Smooth muscle cell (in vitro differentiated cells): ENCODE results near the gene TTC4. TPM values are rescaled to one million over a fixed set of nuclear protein-coding genes. Genes with fewer than 3 reads are reported as not detected.

Experiments
- DNase-seq: peaks from one replicate; lab custom pipeline; 2025; ENCODE audit not compliant: unreplicated experiment; lab: John Stamatoyannopoulos, UW
- H2AFZ ChIP-seq: fragments of 200-600 bp; sonication (generic); 2 replicates; pipeline ENCODE4 v1.6.0; 2016; ENCODE audit warnings: antibody characterized with exemption, low read depth, mild to moderate bottlenecking
- H3F3A ChIP-seq: fragments of 200-600 bp; sonication (generic); 2 replicates; pipeline ENCODE4 v1.6.0; 2017; ENCODE audit warnings: antibody characterized with exemption, low read depth
- H3K27ac ChIP-seq: fragments of 200-600 bp; sonication (generic); 2 replicates; pipeline ENCODE4 v1.5.1; 2016; ENCODE audit warnings: low read depth, mild to moderate bottlenecking
- H3K27me3 ChIP-seq: fragments of 200-600 bp; sonication (generic); 2 replicates; pipeline ENCODE4 v1.6.1; 2016; ENCODE audit warnings: low read depth, mild to moderate bottlenecking
- H3K36me3 ChIP-seq: fragments of 200-600 bp; sonication (generic); 2 replicates; pipeline ENCODE4 v1.5.1; 2016; ENCODE audit warnings: low read depth
- H3K4me1 ChIP-seq: fragments of 200-600 bp; sonication (generic); 2 replicates; pipeline ENCODE4 v1.5.1; 2016; ENCODE audit warnings: low read depth
- H3K4me2 ChIP-seq: fragments of 200-600 bp; sonication (generic); 2 replicates; pipeline ENCODE4 v1.6.0; 2016; ENCODE audit warnings: mild to moderate bottlenecking
- H3K4me3 ChIP-seq: fragments of 200-600 bp; sonication (generic); 2 replicates; pipeline ENCODE4 v1.5.1; 2016; ENCODE audit warnings: mild to moderate bottlenecking
- H3K79me2 ChIP-seq: fragments of 200-600 bp; sonication (generic); 2 replicates; pipeline ENCODE4 v1.6.0; 2016; ENCODE audit warnings: low read depth, mild to moderate bottlenecking
- H3K9ac ChIP-seq: fragments of 200-600 bp; sonication (generic); 2 replicates; pipeline ENCODE4 v1.6.0; 2016; ENCODE audit warnings: low read depth
- H3K9me3 ChIP-seq: fragments of 200-600 bp; sonication (generic); replicated peaks from 2 replicates; pipeline ENCODE4 v1.5.1; 2016; ENCODE audit warnings: low read depth
- H4K20me1 ChIP-seq: fragments of 200-600 bp; sonication (generic); 2 replicates; pipeline ENCODE4 v1.6.0; 2016; ENCODE audit warnings: low read depth
- CTCF ChIP-seq: fragments of 200-600 bp; sonication (generic); IDR thresholded peaks from 2 replicates; pipeline ENCODE4 v1.5.1; 2017; ENCODE audit warnings: borderline replicate concordance, mild to moderate bottlenecking, antibody characterized with exemption; ENCODE audit not compliant: insufficient read depth, poor library complexity, severe bottlenecking
- WGBS: methylation state at CpG from one replicate; pipeline ENCODE4 v1.1.7; 2016; ENCODE audit warnings: low lambda C conversion rate; 5-methylcytosine and 5-hydroxymethylcytosine counted together
- polyA plus RNA-seq: library from polyadenylated mRNA; unstranded; fragments of >200 nt; fragmentation: Nextera tagmentation; extraction: Ambion mirVana; gene quantifications from 2 replicates; pipeline ENCODE4 v1.2.1, GENCODE V29; 2016
- total RNA-seq: library from RNA; depleted of rRNA; stranded (reverse); fragments of >200 nt; gene quantifications from 2 replicates; pipeline ENCODE4 v1.2.3, GENCODE V29; 2014

Gene TTC4
- total and polyA plus RNA-seq, 2 experiments from 2014 or later: 14.7 to 27.3 TPM

DNA sequence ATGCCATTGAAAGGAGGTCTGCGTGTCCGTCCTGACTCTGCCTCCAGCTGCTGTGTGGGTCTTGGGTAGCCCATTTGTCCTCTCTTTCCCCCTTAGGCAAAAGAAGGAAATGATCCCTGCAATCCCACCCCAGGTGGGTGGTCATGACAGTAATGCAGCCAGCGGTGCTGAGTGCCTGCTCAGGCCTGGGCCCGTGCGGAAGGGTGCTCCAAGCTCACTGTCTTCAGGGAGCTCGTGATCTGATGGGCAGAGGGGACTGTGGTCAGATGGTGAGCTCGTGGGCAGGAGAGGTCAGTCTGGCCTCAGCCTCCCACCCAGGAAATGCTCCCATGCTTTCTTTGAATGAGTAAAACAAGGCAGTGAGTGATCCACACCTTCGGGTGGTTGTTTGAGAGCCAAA lies 35.3 kb upstream of the TTC4 start:
- WGBS: 83% methylated on average over 8 of the region's 8 CpGs
- H3K9ac ChIP-seq: no peak overlapping the region
- no peaks in the 10 kb centered on the region for H3F3A ChIP-seq
- no peaks in the 10 kb centered on the region for H3K27me3 ChIP-seq
- H3K4me3 ChIP-seq: no peak overlapping the region
- H3K79me2 ChIP-seq: no peaks in the 10 kb centered on the region
- no peaks in the 10 kb centered on the region for H3K4me1 ChIP-seq
- DNase-seq: no peak
- H4K20me1 ChIP-seq: no peaks in the 10 kb centered on the region
- TF ChIP-seq CTCF: no peak
- no peak overlapping the region for H3K4me2 ChIP-seq
- H3K9me3 ChIP-seq: no peaks in the 10 kb centered on the region
- H2AFZ ChIP-seq: no peak overlapping the region
- no peaks in the 10 kb centered on the region for H3K36me3 ChIP-seq
- no peak overlapping the region for H3K27ac ChIP-seq

DNA sequence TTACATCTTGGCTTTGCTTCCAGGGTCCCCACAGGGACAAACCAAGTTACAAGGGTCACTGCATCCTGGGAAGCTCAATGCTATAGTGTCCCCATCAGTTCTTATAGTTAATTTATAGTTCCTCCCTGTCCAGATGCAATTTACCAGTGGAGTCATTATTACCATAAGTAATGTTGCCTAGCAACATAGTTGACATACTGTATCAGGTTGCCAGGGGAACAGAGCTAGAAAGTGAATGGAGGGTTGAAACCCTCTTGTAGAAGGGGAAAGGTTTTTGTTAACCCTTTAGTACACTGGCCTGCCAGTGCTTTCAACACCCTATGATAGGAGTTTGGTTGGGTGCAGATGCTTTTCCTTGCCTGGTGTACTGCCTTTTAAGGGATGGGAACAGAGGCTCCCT lies 34.3 kb upstream of the TTC4 start:
- H3K9ac ChIP-seq: no peak overlapping the region
- H3K4me2 ChIP-seq: no peak overlapping the region
- H2AFZ ChIP-seq: no peak overlapping the region
- H3F3A ChIP-seq: no peaks in the 10 kb centered on the region
- no peak overlapping the region for H3K4me3 ChIP-seq
- TF ChIP-seq CTCF: no peak
- no peaks in the 10 kb centered on the region for H3K36me3 ChIP-seq
- no peak for DNase-seq
- H4K20me1 ChIP-seq: no peaks in the 10 kb centered on the region
- no peaks in the 10 kb centered on the region for H3K27me3 ChIP-seq
- H3K79me2 ChIP-seq: no peaks in the 10 kb centered on the region
- H3K27ac ChIP-seq: no peak overlapping the region
- no peaks in the 10 kb centered on the region for H3K4me1 ChIP-seq
- H3K9me3 ChIP-seq: no peaks in the 10 kb centered on the region

DNA sequence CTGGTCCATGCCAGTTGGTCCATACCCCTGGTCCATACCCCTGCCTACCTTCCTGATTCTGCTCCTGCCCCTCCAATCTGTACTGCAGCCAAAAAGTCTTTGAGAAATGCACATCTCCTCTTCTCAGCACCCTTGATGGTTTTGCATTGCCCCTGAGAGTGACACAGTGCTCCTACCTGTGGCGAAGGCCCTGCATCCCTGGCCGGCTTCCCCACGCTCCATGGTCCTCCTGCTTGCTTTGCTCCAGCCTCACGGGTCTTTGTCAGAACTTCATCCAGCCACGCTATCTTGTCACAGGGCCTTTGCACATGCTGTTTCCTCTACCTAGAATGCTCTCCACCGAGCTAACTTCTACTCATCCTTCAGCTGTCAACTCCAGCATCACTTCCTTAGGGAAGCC lies 32.2 kb upstream of the TTC4 start:
- no peaks in the 10 kb centered on the region for H3K36me3 ChIP-seq
- H2AFZ ChIP-seq: no peak overlapping the region
- H3K4me1 ChIP-seq: no peaks in the 10 kb centered on the region
- no peaks in the 10 kb centered on the region for H3F3A ChIP-seq
- H3K9me3 ChIP-seq: no peaks in the 10 kb centered on the region
- H3K79me2 ChIP-seq: no peaks in the 10 kb centered on the region
- no peaks in the 10 kb centered on the region for H4K20me1 ChIP-seq
- no peak for DNase-seq
- no peaks in the 10 kb centered on the region for H3K27me3 ChIP-seq
- H3K4me3 ChIP-seq: no peak overlapping the region
- no peak overlapping the region for H3K9ac ChIP-seq
- no peak overlapping the region for H3K4me2 ChIP-seq
- no peak for TF ChIP-seq CTCF
- WGBS: 87% methylated on average over 6 of the region's 6 CpGs
- no peak overlapping the region for H3K27ac ChIP-seq

GRCh38 chr1:54685335-54685905 lies 30.2 kb upstream of the TTC4 start:
- Histone ChIP-seq H3K79me2 (no peaks in the 10 kb centered on the region), H3F3A (no peaks in the 10 kb centered on the region), H4K20me1 (no peaks in the 10 kb centered on the region), H3K4me3 (no peak overlapping the region), H2AFZ (no peak overlapping the region), H3K27ac (no peak overlapping the region), H3K9ac (no peak overlapping the region), H3K4me1 (no peaks in the 10 kb centered on the region), H3K4me2 (no peak overlapping the region), H3K36me3 (no peaks in the 10 kb centered on the region), H3K27me3 (no peaks in the 10 kb centered on the region), H3K9me3 (no peaks in the 10 kb centered on the region)
- no peak for TF ChIP-seq CTCF
- WGBS: 91% methylated on average over 4 of the region's 4 CpGs
- no peak for DNase-seq
